GM13977 (cell line): ENCODE data around the gene TRMT61A.
A peak's percentile ranks its signal among the peaks of the same experiment; 100 is the strongest.

Experiments
- DNase-seq: peaks from one replicate; pipeline ENCODE4 v3.0.0; 2012; ENCODE audit warnings: low spot score
- CTCF ChIP-seq: IDR thresholded peaks from 2 replicates; pipeline ENCODE4 v1.5.1; 2012; ENCODE audit warnings: mild to moderate bottlenecking, control low read depth; ENCODE audit not compliant: insufficient read depth; ENCODE audit errors: extremely low read depth, missing control alignments
- in situ Hi-C: fragments of 300-500 bp; cut with MboI; formaldehyde crosslinking; loops from one replicate; pipeline ENCODE4 v1.12.0; 2022; ENCODE audit warnings: low sequenced_read_pairs, low pct_unique_long_range_greater_than_20kb, mixed read lengths, inconsistent platforms; ENCODE audit not compliant: unreplicated experiment

TRMT61A gene

GRCh38 chr14:103545219-103545914, 16.4 kb downstream of the TRMT61A start:
- in situ Hi-C loops, result no loop called here
- no peak for DNase-seq
- no peak for TF ChIP-seq CTCF

- in situ Hi-C loops, result no loop called here
- DNase-seq, result no peak
- no peak for TF ChIP-seq CTCF
These were observed 17.1 kb downstream of the TRMT61A start for GRCh38 chr14:103545915-103546651.

GRCh38 chr14:103546652-103547454, 17.9 kb downstream of the TRMT61A start:
- in situ Hi-C loops, result no loop called here

GRCh38 chr14:103547455-103547940, 18.5 kb downstream of the TRMT61A start:
- DNase-seq, result no peak
- in situ Hi-C loops, result no loop called here
- no peak for TF ChIP-seq CTCF

More at GRCh38 chr14:103546652-103547454, 17.9 kb downstream of the TRMT61A start:
- TF ChIP-seq CTCF, result peak; percentile 94
- DNase-seq, result peak; percentile 94

GRCh38 chr14:103547941-103548462, 19.0 kb downstream of the TRMT61A start:
- no peak for TF ChIP-seq CTCF
- in situ Hi-C loops, result no loop called here
- no peak for DNase-seq

GRCh38 chr14:103548463-103549351, 19.7 kb downstream of the TRMT61A start:
- no peak for TF ChIP-seq CTCF
- in situ Hi-C loops, result no loop called here
- no peak for DNase-seq
